Parathyroid adenoma (tissue), 2 donors: Measurements from ENCODE around the gene ZNF683.

Experiments used
- H2AFZ ChIP-seq: fragments of 300-600 bp; sonication (generic); one replicate; pipeline ENCODE4 v1.7.0; 2017; ENCODE audit warnings: antibody characterized with exemption, mild to moderate bottlenecking
- H3K27ac ChIP-seq: fragments of 300-600 bp; sonication (generic); one replicate; pipeline ENCODE4 v1.7.0; 2017
- H3K27me3 ChIP-seq: fragments of 300-600 bp; sonication (generic); one replicate; pipeline ENCODE4 v1.7.0; 2017; ENCODE audit warnings: low read length; ENCODE audit not compliant: control insufficient read depth, insufficient read depth
- H3K36me3 ChIP-seq: fragments of 300-600 bp; sonication (generic); one replicate; pipeline ENCODE4 v1.7.0; 2017; ENCODE audit warnings: low read length; ENCODE audit not compliant: control insufficient read depth, insufficient read depth
- H3K4me1 ChIP-seq: fragments of 300-600 bp; sonication (generic); one replicate; pipeline ENCODE4 v1.7.0; 2017; ENCODE audit warnings: control low read depth
- H3K4me2 ChIP-seq: fragments of 300-600 bp; sonication (generic); one replicate; pipeline ENCODE4 v1.7.0; 2017; ENCODE audit warnings: low read length
- H3K4me3 ChIP-seq: fragments of 300-600 bp; sonication (generic); one replicate; pipeline ENCODE4 v1.7.0; 2017; ENCODE audit warnings: low read depth, low read length
- H3K79me2 ChIP-seq: fragments of 300-600 bp; sonication (generic); one replicate; pipeline ENCODE4 v1.7.0; 2017; ENCODE audit warnings: control low read depth
- H3K9ac ChIP-seq: fragments of 300-600 bp; sonication (generic); one replicate; pipeline ENCODE4 v1.7.0; 2017; ENCODE audit warnings: mild to moderate bottlenecking
- H3K9me3 ChIP-seq: fragments of 300-600 bp; sonication (generic); one replicate; pipeline ENCODE4 v1.7.0; 2017; ENCODE audit warnings: low read length; ENCODE audit not compliant: control insufficient read depth
- CTCF ChIP-seq: fragments of 300-600 bp; sonication (generic); IDR thresholded peaks from one replicate; pipeline ENCODE4 v1.7.0; 2017; ENCODE audit warnings: antibody characterized with exemption, mild to moderate bottlenecking
- donor health status: primary hyperparathyroidism.

The ZNF683 gene

GRCh38 chr1:26349877-26350244 is 22.7 kb downstream of the ZNF683 start:
- H2AFZ ChIP-seq: no peak overlapping the region
- H3K4me1 ChIP-seq: no peaks in the 10 kb centered on the region
- no peak overlapping the region for H3K27ac ChIP-seq
- no peak for TF ChIP-seq CTCF
- H3K4me3 ChIP-seq: no peak overlapping the region
- no peaks in the 10 kb centered on the region for H3K36me3 ChIP-seq
- no peaks in the 10 kb centered on the region for H3K79me2 ChIP-seq
- H3K9me3 ChIP-seq: no peaks in the 10 kb centered on the region
- no peak overlapping the region for H3K9ac ChIP-seq
- H3K4me2 ChIP-seq: no peak overlapping the region
- H3K27me3 ChIP-seq: no peaks in the 10 kb centered on the region

GRCh38 chr1:26349188-26349876 is 23.2 kb downstream of the ZNF683 start:
- Histone ChIP-seq H3K36me3 (no peaks in the 10 kb centered on the region), H3K9me3 (no peaks in the 10 kb centered on the region), H3K4me3 (no peak overlapping the region), H3K79me2 (no peaks in the 10 kb centered on the region), H3K4me2 (no peak overlapping the region), H2AFZ (no peak overlapping the region), H3K27me3 (no peaks in the 10 kb centered on the region), H3K27ac (no peak overlapping the region), H3K4me1 (no peaks in the 10 kb centered on the region), H3K9ac (no peak overlapping the region)
- TF ChIP-seq CTCF: no peak

DNA sequence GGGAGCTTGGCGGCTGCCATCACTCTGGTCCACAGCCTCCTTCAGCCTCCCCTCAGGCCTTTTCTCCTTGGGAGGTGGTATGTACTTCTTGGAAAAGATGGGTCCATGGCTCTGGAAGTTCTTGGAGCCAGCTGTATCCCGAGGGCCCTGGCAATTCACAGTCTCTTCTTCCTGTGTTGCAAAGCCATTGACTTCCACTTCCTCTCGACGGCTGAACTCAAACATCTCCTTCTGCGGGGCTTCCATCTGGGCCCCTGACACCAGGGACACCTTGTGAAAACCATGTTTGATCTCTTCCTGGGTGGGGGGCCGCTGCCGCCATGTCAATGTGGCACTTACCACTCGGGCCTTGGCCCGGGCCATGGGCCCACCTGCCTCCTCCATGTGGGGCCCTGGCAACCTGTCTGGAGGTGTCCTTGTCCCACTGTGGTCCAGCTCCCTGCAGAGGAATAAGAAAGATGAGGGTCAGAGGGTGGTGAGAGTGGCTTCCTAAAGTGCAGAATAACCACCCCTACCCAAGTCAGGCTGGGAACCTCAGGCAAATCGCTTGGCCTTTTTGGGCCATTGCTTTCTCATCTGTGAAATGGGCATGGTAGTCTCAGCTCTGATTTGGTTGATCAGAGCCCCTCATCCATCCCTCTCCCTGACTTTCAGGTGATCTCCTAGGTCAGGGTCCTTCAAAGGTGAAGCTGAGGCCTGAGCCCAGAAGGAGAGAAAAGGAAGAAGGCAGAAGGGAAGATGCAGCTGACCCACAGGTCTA is 26.1 kb downstream of the ZNF683 start:
- Histone ChIP-seq H3K27me3 (no peaks in the 10 kb centered on the region), H3K79me2 (no peaks in the 10 kb centered on the region), H3K4me2 (no peak overlapping the region), H2AFZ (no peak overlapping the region), H3K36me3 (no peaks in the 10 kb centered on the region), H3K9me3 (no peaks in the 10 kb centered on the region), H3K27ac (no peak overlapping the region), H3K4me3 (no peak overlapping the region), H3K9ac (no peak overlapping the region), H3K4me1 (no peaks in the 10 kb centered on the region)
- no peak for TF ChIP-seq CTCF

DNA sequence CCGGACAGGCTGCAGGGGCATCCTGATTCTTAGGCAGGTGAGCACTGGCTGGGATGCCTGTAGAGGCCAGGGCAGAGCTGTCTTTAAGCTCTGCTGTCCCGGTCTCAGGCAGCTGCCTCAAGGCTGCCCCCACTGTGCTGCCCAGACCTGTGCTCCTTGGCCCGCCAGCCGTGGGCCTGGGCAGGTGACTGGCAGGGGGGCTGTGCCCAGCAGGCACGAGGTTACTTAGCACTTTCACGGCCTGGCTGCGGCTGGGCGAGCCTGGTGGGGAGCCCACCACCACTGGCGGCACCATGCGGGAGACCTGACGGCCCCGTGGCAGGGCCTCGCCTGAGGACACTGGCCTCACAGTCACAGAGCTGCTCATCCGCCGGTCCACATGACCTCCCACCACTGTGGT is 26.8 kb downstream of the ZNF683 start:
- no peaks in the 10 kb centered on the region for H3K27me3 ChIP-seq
- no peaks in the 10 kb centered on the region for H3K79me2 ChIP-seq
- TF ChIP-seq CTCF: no peak
- H3K36me3 ChIP-seq: no peaks in the 10 kb centered on the region
- no peak overlapping the region for H3K9ac ChIP-seq
- H2AFZ ChIP-seq: no peak overlapping the region
- no peak overlapping the region for H3K4me3 ChIP-seq
- no peaks in the 10 kb centered on the region for H3K9me3 ChIP-seq
- H3K4me2 ChIP-seq: no peak overlapping the region
- H3K27ac ChIP-seq: no peak overlapping the region
- H3K4me1 ChIP-seq: no peaks in the 10 kb centered on the region
